GM12872 (cell line): Measurements from ENCODE around the gene STK32B.

Experiments used
- CTCF ChIP-seq: IDR thresholded peaks from 3 replicates; pipeline ENCODE4 v1.5.1; 2011; ENCODE audit warnings: low read depth, mild to moderate bottlenecking, low read length, moderate library complexity; ENCODE audit not compliant: insufficient read depth

Gene STK32B

GRCh38 chr4:5186271-5187064 is 135.2 kb downstream of the STK32B start:
- TF ChIP-seq CTCF: no peak

- no peak for TF ChIP-seq CTCF
Observed at GRCh38 chr4:5188130-5188529, 136.8 kb downstream of the STK32B start.

- TF ChIP-seq CTCF: no peak
Observed at GRCh38 chr4:5191831-5192230, 140.6 kb downstream of the STK32B start.

- no peak for TF ChIP-seq CTCF
Observed at GRCh38 chr4:5192271-5192670, 141.0 kb downstream of the STK32B start.

GRCh38 chr4:5192678-5193077 is 141.4 kb downstream of the STK32B start:
- TF ChIP-seq CTCF: no peak

GRCh38 chr4:5198656-5199541 is 147.6 kb downstream of the STK32B start:
- no peak for TF ChIP-seq CTCF

GRCh38 chr4:5199912-5200311 is 148.6 kb downstream of the STK32B start:
- no peak for TF ChIP-seq CTCF
